ENCODE data around the gene ITGAE.
"Not testable (repeated sequence)": the region's sequence is repeated elsewhere in the genome, so short reads cannot be mapped to it uniquely, and the experiment has no call there.

Gene ITGAE

DNA sequence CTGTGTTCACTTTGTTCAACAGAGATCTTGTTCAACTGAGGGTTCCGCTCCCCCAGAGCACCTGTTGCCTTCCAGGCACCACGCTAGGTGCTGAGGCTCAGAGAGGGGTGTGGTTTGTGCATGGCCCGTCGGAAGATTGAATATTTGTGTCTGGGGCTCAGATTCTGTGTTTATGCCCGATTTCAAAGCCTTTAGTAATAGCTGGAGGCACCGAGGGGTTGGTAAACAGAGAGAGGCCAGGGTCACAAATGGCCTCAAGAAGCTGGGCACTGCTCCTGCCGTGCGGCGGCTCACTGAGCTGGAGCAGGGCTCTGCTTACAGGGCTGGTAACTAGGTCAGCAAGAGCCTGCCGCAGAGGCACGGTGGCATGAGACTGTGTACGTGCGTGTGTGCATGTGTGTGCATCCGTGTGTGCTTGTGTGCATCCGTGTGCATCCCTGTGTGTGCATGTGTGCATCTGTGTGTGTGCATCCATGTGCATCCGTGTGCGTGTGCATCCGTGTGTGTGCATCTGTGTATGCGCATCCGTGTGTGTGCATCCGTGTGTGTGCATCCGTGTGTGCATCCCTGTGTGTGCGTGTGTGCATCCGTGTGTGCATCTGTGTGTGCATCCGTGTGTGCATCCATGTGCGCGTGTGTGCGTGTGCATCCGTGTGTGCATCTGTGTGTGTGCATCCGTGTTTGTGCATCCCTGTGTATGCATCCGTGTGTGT is 5.4 kb downstream of the ITGAE start:
- no peak for DNase-seq (ENCODE audit: low read depth in 2 of 2)

DNA sequence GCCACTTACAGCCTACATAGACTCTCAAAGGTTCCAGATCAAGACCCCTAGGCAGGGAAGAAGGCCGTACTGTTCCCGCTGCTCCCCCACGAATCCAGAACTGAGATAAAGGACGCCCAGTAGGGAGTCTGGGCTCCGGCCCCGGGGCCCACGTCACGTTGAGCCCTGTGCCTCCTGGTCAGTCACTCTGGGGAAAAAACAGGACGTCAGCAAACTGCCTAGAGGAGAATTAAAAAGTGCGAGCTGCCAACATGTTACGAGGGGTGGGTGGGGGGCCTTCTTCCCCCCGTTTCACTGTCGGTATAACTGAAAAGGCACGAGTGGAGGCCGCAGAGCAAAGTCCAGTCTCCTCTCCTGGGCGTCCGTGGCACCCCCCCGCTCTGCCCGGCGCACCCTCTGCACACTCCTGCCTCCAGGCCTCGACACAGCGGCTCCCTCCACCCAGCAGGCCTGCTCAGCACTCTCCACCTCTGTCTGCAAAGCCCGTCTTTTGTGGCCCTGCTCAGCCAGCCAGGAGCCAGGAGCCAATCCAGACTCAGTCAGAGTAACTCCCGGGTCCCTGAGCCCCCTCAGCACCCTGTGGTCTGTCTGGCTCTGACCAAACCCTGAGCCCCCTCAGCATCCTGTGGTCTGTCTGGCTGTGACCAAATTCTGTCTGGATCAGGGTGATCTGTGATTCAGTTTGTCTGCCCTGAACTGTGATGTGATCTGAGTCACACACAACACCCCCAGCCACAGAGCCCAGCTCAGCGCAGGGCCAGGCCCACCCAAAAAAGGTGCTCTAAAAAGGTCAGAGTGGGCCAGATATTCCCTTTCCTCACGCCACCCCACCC is 6.2 kb downstream of the ITGAE start:
- peak; percentile 51 to 64 for DNase-seq (ENCODE audit: low read depth in 2 of 2)

DNA sequence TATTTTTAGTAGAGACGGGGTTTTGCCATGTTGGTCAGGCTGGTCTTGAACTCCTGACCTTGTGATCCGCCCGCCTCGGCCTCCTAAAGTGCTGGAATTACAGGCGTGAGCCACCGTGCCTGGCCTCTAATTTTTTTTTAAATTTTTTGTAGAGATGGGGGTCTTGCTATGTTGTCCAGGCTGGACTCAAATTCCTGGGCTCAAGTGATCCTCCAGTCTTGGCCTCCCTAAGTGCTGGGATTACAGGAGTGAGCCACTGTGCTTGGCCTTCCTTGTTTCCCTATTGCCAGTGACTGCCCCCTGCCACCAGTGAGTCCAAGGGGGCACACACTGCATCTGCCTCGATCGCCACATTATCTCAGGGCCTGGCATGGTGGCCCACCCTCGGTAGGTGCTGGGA is 6.8 kb downstream of the ITGAE start:
- not testable (repeated sequence) for DNase-seq (ENCODE audit: low read depth in 2 of 2)

DNA sequence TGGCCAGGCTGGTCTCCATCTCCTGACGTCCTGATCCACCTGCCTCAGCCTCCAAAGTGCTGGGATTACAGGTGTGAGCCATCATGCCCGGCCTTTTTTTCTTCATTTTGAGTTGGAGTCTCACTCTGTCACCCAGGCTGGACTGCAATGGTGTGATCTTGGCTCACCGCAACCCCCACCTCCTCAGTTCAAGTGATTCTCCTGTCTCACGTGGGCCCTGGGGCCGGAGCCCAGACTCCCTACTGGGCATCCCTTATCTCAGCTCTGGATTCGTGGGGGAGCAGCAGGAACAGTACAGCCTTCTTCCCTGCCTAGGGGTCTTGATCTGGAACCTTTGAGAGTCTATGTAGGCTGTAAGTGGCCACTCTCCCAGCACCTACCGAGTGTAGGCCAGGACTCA is 7.7 kb downstream of the ITGAE start:
- DNase-seq (ENCODE audit: low read depth in 2 of 2) = not testable (repeated sequence)

DNA sequence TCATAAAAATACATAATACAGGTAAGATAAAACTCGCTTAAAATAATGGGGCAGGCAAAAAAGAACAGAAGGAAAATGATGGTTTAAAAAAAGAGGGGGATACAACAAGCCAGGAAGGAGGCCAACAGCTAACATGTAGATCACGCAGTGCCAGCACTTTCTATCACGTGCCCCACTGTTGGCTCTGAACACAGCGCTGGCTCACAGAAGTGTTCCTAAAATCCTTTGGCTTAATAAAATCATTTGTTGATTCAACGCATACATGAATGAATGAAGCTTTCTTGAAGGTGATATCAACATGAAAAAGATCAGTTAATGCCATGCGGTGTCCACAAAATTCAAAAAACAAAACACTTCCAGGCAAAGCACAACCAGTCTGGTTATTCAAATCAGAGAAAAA is 8.5 kb downstream of the ITGAE start:
- DNase-seq (ENCODE audit: low read depth in 2 of 2) = no peak

DNA sequence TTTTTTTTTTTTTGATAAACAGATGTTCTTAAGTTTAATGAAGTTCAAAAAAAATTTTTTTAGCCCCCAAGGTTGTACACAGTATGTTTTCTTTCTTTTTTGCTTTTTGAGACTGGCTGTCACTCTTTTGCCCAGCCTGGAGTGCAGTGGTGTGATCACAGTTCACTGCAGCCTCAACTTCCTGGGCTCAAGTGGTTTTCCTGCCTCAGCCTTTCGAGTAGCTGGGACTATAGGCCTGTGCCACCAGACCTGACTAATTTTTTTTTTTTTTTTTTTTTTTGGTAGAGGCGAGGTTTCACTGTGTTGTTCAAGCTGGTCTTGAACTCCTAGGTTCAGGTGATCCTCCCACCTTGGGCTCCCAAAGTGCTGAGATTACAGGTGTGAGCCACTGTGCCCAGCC is 12.8 kb downstream of the ITGAE start:
- no peak for DNase-seq (ENCODE audit: low read depth in 2 of 2)

DNA sequence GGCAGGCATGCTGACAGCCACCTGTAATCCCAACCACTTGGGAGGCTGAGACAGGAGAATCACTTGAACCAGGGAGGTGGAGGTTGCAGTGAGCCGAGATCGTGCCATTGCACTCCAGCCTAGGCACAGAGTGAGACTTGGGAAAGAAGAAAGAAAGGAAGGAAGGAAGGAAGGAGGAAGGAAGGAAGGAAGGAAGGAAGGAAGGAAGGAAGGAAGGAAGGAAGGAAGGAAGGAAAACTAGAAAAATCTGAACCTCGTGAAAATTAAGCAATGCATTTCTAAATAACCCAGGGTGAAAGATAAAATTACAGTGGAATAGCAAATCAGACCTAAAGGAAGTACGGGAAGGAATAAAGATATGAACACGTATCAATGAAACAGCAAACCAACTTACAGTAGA is 15.7 kb downstream of the ITGAE start:
- not testable (repeated sequence) for DNase-seq (ENCODE audit: low read depth in 2 of 2)

DNA sequence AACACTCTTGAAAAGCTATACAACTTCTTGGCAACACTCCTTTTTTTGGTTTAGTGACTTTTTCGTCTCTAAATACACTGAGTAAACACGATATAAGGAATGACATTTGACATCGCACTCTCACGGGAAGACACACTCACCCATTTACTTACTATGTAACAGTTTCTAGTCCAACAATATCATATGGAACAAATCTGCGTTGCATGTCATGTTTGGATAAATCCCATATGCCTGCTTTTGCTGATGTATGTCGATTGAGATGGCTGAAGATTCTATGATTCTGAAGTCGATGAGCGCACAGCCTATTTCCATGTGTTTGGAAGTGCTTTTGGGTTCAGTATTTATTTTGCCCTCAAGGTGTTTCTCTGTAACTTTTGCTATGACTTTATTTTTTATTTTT is 18.2 kb downstream of the ITGAE start:
- DNase-seq (ENCODE audit: low read depth in 2 of 2) = no peak

DNA sequence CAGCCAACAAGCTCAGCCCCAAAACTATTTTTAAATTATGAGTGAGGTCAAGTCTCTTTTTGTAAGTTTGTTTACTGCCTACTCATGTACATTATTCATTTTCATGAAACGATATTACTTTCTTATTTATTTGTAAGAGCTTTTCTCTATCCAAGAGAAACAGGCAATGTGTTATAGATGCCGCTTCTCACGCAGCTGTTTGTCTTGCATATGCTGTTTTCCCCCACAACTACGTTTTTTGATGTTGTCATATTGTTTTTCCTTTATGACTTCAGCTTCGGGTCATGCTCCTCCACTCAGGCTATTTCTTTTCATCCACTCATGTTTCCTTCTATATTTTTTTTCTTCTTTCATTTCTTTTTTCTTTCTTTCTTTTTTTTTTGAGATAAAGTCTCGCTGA is 20.0 kb downstream of the ITGAE start:
- DNase-seq (ENCODE audit: low read depth in 2 of 2) = no peak

DNA sequence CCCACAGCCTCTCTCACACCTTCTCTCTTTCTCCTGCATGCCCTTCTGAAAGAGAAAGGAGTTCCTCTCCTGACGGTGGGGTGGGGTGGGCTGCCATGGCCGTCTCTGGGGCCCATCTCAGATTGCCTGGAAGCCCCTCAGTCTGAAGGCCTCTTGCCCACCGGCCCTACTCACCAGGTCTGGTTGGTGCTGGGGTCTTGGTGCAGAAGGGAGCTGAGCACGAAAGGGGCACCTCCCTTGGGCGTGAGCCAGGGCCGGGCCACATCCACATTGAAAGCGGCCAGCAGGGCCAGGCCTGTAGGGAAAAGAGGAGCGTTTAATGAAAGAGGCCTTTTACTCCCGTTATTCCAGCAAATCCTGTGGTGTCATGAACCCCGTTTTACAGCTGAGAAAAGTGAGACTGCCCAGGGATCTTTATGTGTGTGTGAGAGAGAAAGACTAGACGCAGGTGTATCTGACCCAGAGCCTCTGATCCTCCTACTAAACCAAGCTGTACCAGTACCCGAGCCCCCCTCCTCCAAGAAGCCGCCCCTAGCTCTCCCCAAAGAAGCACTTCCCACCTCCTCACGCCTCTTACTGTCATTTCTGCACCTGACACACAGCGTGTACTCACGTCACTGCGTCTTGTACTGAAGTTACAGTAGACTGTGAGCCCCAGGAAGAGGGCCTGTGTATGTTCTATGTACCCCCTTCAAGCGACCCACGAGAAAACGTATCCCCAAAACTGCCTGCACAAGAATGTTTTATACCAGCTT is 23.4 kb downstream of the ITGAE start:
- DNase-seq (ENCODE audit: low read depth in 2 of 2) = no peak

DNA sequence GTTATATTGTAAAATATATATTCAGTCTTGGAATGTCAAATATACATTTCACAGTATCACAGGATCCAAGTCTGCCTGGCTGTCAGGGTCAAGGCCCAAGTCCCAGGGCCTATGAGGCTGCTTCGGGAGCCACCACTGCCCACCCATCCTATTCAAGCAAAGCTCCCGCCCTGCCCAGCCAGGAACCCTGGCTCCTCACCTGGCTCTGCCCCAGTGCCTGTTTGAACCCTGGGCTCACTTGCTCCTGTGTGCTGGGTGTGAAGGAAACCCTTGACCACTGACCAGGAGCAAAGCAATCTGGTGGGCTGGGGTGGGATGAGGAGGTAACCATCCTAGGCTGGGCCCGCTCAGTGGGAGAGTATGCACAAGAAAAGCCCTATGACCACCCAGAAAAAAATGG is 27.0 kb downstream of the ITGAE start:
- DNase-seq (ENCODE audit: low read depth in 2 of 2) = no peak

DNA sequence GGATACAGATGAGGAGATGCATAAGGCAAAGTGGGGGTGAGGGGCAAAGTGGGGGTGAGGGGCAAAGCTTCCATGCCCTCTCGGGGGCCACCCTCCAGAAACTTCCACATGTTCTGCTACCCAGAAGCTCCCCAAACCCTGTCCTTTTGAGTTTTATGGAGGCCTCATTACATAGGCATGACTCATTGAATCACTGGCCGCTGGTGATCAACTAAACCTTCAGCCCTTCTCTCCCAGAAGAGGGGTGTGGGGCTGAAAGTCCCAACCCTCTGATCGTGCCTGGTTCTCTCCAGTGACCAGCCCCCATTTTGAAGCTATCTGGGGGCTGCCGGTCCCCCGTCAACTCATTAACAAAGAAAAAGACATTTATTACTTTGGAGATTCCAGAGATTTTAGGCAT is 27.5 kb downstream of the ITGAE start:
- DNase-seq (ENCODE audit: low read depth in 2 of 2) = no peak

DNA sequence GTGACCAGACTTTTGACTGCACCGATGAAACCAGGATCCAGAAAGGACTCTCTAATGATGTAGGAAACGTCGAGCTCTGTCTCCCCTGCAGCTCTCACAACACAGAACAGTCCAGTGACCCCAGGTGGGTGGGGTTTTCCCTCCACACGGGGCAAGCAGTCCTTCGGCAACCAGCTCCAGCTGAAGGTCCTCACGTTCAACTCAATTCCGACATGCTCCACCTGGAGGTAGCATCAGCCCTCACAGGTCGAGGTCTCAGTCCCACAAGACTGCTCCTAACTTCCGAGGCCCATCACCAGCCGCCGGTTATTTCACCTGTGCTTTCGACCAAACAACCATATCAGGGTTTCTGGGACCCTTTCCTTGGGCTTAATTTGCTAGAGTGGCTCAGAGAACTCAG is 28.2 kb downstream of the ITGAE start:
- DNase-seq (ENCODE audit: low read depth in 2 of 2) = no peak

DNA sequence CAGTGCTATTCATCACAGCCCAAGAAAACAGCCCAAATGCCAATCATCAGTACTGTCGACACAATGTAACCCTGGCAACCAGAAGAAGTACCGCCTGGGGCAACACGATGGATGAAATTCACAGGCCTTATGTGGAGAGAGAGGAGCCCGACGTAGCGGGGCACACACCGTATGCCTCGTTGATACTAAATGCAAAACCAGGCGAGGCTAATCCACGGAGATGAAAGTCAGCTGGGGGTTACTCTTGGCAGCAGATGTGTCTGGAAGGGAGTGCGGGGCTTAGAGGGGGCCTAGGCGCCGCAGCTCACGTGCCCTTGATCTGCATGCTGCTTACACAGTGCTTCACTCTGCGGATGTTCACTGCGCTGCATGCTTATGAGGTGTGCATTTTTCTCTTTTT is 29.8 kb downstream of the ITGAE start:
- no peak for DNase-seq (ENCODE audit: low read depth in 2 of 2)

DNA sequence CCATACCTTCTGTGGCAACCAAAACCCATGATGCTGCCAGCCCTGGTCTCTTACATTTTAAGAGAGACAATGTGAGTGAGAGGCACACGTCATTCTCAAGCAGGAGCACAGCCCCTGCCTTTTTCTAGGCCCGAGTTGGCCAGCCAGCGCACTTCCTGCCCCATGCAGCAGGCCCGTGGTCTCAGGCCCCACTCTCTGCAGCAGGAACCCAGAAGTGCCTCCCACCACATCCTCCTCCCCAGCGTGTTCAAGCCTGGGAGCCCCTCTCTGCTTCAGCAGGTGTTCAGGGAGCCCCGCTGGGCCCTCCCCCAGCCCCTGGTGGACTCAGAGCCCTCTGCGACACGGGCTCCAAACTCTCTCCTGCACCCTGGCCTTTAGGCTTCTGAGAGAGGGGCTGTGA is 30.5 kb downstream of the ITGAE start:
- DNase-seq (ENCODE audit: low read depth in 2 of 2) = no peak

DNA sequence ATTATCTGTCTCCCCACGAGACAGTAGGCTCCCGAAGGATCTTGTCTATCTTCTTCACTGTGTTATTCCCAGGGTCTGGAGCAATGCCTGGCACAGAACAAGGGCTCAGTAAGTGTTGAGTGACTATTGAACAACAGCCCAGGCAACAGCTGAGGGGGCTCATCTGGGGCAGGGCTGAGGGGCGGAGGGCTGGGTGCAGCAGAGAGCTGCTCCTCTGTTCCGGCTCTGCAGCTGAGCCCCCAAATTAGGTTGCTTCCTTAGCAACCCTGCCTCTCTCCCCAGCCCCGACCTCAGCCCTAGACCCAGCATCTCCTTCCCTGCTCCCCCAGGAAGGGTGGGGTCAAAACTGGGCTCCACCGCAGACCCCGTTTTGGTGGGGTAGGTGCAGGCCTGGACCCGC is 32.2 kb downstream of the ITGAE start:
- DNase-seq (ENCODE audit: low read depth in 2 of 2) = no peak

DNA sequence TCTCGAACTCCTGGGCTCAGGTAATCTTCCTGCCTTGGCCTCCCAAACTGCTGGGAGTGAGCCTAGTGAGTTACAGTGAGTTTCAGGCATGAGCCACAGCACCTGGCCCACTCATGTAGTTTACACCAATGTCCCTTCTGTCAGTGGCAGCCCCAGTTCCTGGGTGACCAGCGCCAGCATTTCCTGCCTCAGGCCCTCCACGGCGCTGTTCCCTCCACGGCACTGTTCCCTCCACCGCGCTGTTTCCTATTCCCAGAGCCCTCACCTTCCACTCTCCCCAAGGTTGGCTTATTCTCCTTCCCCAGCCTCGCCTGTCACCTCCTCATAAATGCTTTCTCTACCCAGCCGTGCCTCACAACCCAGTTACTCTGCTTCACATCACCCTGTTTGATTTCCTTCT is 32.6 kb downstream of the ITGAE start:
- DNase-seq (ENCODE audit: low read depth in 2 of 2) = no peak

DNA sequence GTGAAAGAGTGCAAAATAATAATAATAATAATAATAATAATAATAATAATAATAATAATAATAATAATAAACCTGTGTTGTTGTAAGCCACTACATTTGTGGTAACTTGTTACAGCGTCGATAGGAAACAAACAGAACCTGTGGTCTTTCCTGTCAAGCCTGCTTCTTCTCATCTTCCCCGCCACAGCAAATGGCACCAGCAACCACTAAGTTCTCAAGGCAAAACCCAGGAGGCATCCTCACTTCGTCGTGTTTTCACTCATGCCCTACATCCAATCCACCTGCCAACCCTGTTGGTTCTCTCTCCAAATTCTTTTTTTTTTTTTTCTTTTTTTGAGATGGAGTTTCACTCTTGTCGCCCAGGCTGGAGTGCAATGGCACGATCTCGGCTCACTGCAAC is 34.2 kb downstream of the ITGAE start:
- no peak for DNase-seq (ENCODE audit: low read depth in 2 of 2)

DNA sequence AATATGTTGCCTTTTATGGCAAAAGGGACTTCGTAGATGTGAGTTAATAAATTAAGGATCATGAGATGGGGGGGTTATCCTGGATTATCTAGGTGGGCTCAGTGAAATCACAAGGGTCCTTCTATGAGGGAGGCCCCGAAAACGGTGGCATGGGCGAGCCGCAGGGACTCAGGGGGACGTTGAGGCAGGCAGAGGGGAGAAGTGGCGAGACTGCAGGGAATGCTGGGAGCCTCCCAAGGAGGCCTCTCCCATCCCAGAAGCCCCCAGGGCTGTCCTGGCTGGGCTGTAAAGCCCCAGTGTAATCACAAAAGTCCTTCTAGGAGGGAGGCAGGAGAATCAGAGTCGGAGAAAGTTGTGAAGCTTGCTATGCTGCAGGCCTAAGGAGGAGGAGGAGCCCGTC is 35.0 kb downstream of the ITGAE start:
- no peak for DNase-seq (ENCODE audit: low read depth in 2 of 2)

DNA sequence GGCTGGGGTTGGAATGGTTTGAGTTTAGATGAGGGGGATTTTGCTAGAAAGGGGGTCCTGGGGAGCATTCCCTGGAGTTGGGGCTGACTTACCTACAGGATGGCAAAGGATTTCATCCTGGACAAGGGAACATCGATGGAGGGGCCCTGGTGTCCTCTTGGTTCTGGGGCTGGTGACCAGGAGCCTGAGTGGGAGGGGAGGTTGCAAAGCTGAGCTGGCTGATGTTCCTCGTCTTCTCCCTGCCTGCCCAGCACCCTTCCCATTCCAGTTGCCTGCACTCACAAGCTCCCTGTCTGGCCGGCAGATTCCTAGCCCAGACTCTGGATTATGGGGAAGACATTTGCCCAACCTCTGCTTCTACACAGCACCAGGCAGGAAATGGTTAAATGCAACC is 37.2 kb downstream of the ITGAE start:
- DNase-seq (ENCODE audit: low read depth in 2 of 2) = no peak

DNA sequence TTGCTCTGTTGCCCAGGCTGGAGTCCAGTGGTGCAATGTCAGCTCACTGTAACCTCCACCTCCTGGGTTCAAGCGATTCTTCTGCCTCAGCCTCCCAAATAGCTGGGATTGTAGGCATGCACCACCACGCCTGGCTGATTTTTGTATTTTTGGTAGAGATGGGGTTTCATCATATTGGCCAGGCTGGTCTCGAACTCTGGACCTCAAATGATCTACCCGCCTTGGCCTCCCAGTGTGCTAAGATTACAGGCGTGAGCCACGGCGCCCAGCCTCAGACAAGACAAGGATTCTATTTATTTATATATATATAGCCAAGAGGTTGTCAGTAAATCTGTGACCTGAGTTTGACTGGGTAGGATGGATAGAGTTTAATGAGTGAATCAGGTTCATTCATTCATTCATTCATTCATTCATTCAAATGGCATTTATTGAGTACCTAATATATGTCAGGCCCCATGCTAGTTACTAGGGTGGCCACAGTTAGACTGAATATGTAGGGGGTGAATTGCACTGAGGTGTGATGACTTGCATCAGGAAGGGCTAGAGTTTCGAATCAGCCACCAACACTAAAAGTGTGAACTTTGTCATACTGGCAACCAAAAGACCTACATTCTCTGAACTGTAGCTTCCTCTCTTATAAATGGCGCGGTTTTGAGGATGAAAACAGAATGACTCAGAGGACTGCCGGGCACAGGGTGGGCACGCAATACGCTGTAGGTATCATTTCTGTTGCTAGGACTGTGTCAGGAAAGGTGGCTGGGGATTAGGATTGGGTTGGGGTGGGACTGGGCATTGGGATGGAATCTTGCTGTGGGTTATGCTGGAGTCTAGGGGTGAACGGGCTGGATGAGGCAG is 37.8 kb downstream of the ITGAE start:
- no peak for DNase-seq (ENCODE audit: low read depth in 2 of 2)

DNA sequence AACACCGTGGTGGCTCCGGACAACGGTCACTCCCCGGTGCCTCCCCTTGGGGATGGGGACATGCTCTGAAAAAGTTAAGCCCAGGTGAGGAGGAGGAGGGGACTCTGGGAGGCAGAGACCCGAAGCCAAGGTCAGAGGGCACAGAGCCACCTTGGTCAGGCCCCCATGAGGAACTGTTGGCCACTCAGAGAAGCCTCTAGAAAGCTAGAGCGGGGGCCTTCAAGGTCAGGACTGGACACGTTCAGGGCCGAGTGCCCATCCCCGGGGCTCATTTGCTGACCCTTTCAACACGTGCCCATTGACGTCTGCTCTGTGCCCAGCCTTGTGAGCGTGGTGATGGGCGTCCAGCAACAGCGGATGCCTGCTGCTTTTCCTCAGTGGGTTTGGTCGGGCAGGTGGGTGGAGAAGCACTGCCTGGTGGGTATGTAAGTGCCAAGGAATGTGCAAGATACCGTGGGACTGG is 39.0 kb downstream of the ITGAE start:
- DNase-seq (ENCODE audit: low read depth in 2 of 2) = no peak

Measured in stimulated activated CD8-positive, alpha-beta memory T cell treated with anti-CD3 and anti-CD28 coated beads, Interleukin-2, amount 100 ng/mL, for 48 hours (primary cell).